Stomach (tissue), 9 donors: Measurements from ENCODE around the gene RASIP1. TPM values are rescaled to one million over a fixed set of nuclear protein-coding genes. Genes with fewer than 3 reads are reported as not detected.
A peak's percentile ranks its signal among the peaks of the same experiment; 100 is the strongest.

ENCODE experiments used
- DNase-seq, 2 donors: peaks; one replicate each; pipeline versions ENCODE4 v3.0.0 to v3.0.0-alpha.2; 2013 to 2019
- H3K27ac ChIP-seq, 5 donors: fragments of 200-600 bp in 4 of 5; sonication (generic) in 4 of 5; one replicate each; pipeline ENCODE4 v1.5.1; 2013 to 2019; ENCODE audit warnings: mild to moderate bottlenecking in 1 of 5, moderate library complexity in 1 of 5
- H3K27me3 ChIP-seq, 3 donors: fragments of 200-600 bp; sonication (generic); one replicate each; pipeline ENCODE4 v1.5.1; 2017 to 2019; ENCODE audit warnings: mixed run types in 1 of 3
- H3K36me3 ChIP-seq, 4 donors: fragments of 200-600 bp; sonication (generic); 1 replicate in 3 of 4; 2 replicates in 1 of 4; pipeline ENCODE4 v1.5.1; 2016 to 2019
- H3K4me1 ChIP-seq, 4 donors: fragments of 200-600 bp; sonication (generic); one replicate each; pipeline ENCODE4 v1.5.1; 2016 to 2019
- H3K4me3 ChIP-seq, 4 donors: fragments of 200-600 bp; sonication (generic) in 3 of 4; one replicate each; pipeline ENCODE4 v1.5.1; 2016 to 2019; ENCODE audit warnings: mild to moderate bottlenecking in 1 of 4
- H3K9me3 ChIP-seq, 4 donors: fragments of 200-600 bp; sonication (generic); one replicate each; pipeline ENCODE4 v1.5.1; 2016 to 2019
- EP300 ChIP-seq: sonication (generic); formaldehyde crosslinking; IDR thresholded peaks from one replicate; pipeline ENCODE4 v1.6.1; 2017; ENCODE audit warnings: antibody characterized with exemption
- POLR2A ChIP-seq, 4 donors: fragments of 450-650 bp; IDR thresholded peaks; one replicate each; pipeline ENCODE4 v1.6.1; 2016; ENCODE audit warnings: antibody characterized with exemption in 4 of 4, control low read depth in 2 of 4, mild to moderate bottlenecking in 1 of 4, moderate library complexity in 1 of 4
- POLR2AphosphoS5 ChIP-seq, 3 donors: sonication (generic); formaldehyde crosslinking; IDR thresholded peaks; one replicate each; pipeline ENCODE4 v1.6.1; 2016; ENCODE audit warnings: antibody characterized with exemption in 3 of 3
- WGBS, 5 donors: extraction: QIAGEN DNeasy Blood & Tissue Kit in 3 of 5; methylation state at CpG; one replicate each; pipeline versions ENCODE4 v1.1.5 to v1.1.7; 2013 to 2018; 5-methylcytosine and 5-hydroxymethylcytosine counted together
- intact Hi-C: fragments of 100-400 bp; cut with DNase I; formaldehyde crosslinking; loops from one replicate; pipeline ENCODE4 v1.15.1; 2023; ENCODE audit warnings: low total_unique reads
- polyA plus RNA-seq, 3 donors: library from polyadenylated mRNA; stranded (reverse); fragments of 200-250 nt; gene quantifications; one replicate each; pipeline ENCODE4 v1.2.3, GENCODE V29; 2013
- total RNA-seq, 5 donors: library from RNA; depleted of rRNA; stranded (reverse); fragments of >200 nt; gene quantifications; one replicate each; pipeline versions ENCODE4 v1.1.0 to v1.2.3, GENCODE V29; 2014 to 2016
- TF ChIP-seq, protein P1 (sequence below), 7 experiments: fragments of 450-650 bp in 4 of 7; fragments of 200-600 bp in 3 of 7; sonication (generic) in 3 of 7; IDR thresholded peaks; one replicate each; pipeline ENCODE4 v1.5.1; 2016 to 2019; ENCODE audit warnings: antibody characterized with exemption in 7 of 7, control low read depth in 2 of 7, mild to moderate bottlenecking in 1 of 7
- donor health status: healthy with polysubstance abuse.
- donor health status: Bipolar disorder and iron deficiency.
- donor health status: healthy.

RASIP1 gene
- total and polyA plus RNA-seq, 8 donors = 4.7 to 44.9 (median 10.2) TPM

- intact Hi-C loops = no loop called here
These were observed 26.3 kb downstream of the RASIP1 start for GRCh38 chr19:48713864-48714755.

GRCh38 chr19:48713041-48713863 is 27.2 kb downstream of the RASIP1 start:
- H3K27me3 ChIP-seq = no peaks in the 10 kb centered on the region
- peak overlapping the region; percentile 22 to 87 (median 83) for H3K27ac ChIP-seq
- peaks cover 0 to 6% (median 2%) of the 10 kb centered on the region in 4 donors for H3K9me3 ChIP-seq
- no peaks in the 10 kb centered on the region for H3K36me3 ChIP-seq
- peak in 1 of 2 donors; percentile 42 for DNase-seq
- H3K4me3 ChIP-seq = peak overlapping the region; percentile 56 to 65 (median 62)
- TF ChIP-seq, protein P1, sequence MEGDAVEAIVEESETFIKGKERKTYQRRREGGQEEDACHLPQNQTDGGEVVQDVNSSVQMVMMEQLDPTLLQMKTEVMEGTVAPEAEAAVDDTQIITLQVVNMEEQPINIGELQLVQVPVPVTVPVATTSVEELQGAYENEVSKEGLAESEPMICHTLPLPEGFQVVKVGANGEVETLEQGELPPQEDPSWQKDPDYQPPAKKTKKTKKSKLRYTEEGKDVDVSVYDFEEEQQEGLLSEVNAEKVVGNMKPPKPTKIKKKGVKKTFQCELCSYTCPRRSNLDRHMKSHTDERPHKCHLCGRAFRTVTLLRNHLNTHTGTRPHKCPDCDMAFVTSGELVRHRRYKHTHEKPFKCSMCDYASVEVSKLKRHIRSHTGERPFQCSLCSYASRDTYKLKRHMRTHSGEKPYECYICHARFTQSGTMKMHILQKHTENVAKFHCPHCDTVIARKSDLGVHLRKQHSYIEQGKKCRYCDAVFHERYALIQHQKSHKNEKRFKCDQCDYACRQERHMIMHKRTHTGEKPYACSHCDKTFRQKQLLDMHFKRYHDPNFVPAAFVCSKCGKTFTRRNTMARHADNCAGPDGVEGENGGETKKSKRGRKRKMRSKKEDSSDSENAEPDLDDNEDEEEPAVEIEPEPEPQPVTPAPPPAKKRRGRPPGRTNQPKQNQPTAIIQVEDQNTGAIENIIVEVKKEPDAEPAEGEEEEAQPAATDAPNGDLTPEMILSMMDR (IDR thresholded peaks at IDR 0.05) = peak in 1 of 7 experiments; percentile 11
- no peak for TF ChIP-seq POLR2AphosphoS5 (IDR thresholded peaks at IDR 0.05)
- no peak for TF ChIP-seq EP300
- no peak for TF ChIP-seq POLR2A (IDR thresholded peaks at IDR 0.05)
- peaks cover 29 to 49% (median 43%) of the 10 kb centered on the region in 4 donors for H3K4me1 ChIP-seq
- 24 to 37% (median 28%) methylated on average over 23 to 25 of the region's 25 CpGs for WGBS, 5 donors
- intact Hi-C loops = no loop called here

More at GRCh38 chr19:48713864-48714755, 26.3 kb downstream of the RASIP1 start:
- peak; percentile 99 to 100 for DNase-seq
- Histone ChIP-seq H3K4me3 (peak overlapping the region; percentile 56 to 65 (median 62)), H3K36me3 (no peaks in the 10 kb centered on the region), H3K9me3 (peaks cover 0 to 6% (median 2%) of the 10 kb centered on the region in 4 donors), H3K4me1 (peaks cover 29 to 57% (median 46%) of the 10 kb centered on the region in 4 donors), H3K27ac (peak overlapping the region; percentile 67 to 87 (median 83)), H3K27me3 (no peaks in the 10 kb centered on the region)
- TF ChIP-seq POLR2AphosphoS5 (IDR thresholded peaks at IDR 0.05) (peak; percentile 36 to 58 (median 56)), POLR2A (IDR thresholded peaks at IDR 0.05) (no peak)
- 0 to 1% (median 1%) methylated on average over 38 to 67 of the region's 67 CpGs for WGBS, 5 donors

GRCh38 chr19:48711106-48711662 is 29.2 kb downstream of the RASIP1 start:
- no peaks in the 10 kb centered on the region for H3K27me3 ChIP-seq
- peaks cover 20 to 33% (median 30%) of the 10 kb centered on the region in 4 donors for H3K4me1 ChIP-seq
- 90 to 96% (median 93%) methylated on average over 4 of the region's 4 CpGs for WGBS, 5 donors
- TF ChIP-seq POLR2AphosphoS5 (IDR thresholded peaks at IDR 0.05) (no peak), EP300 (no peak), POLR2A (IDR thresholded peaks at IDR 0.05) (no peak)
- TF ChIP-seq, protein P1 (IDR thresholded peaks at IDR 0.05) = no peak
- H3K4me3 ChIP-seq = no peak overlapping the region
- intact Hi-C loops = no loop called here
- H3K9me3 ChIP-seq = peaks cover 0 to 6% (median 2%) of the 10 kb centered on the region in 4 donors
- no peak for DNase-seq
- H3K36me3 ChIP-seq = peaks cover 0 to 12% (median 0%) of the 10 kb centered on the region in 4 donors
- no peak overlapping the region for H3K27ac ChIP-seq

GRCh38 chr19:48708471-48708870 is 31.9 kb downstream of the RASIP1 start:
- intact Hi-C loops = no loop called here
- H3K9me3 ChIP-seq = peaks cover 0 to 6% (median 2%) of the 10 kb centered on the region in 4 donors
- peaks cover 7 to 12% (median 8%) of the 10 kb centered on the region in 4 donors for H3K4me1 ChIP-seq
- TF ChIP-seq POLR2AphosphoS5 (IDR thresholded peaks at IDR 0.05) (no peak), POLR2A (IDR thresholded peaks at IDR 0.05) (no peak)
- H3K36me3 ChIP-seq = peaks cover 3 to 32% (median 6%) of the 10 kb centered on the region in 4 donors
- no peaks in the 10 kb centered on the region for H3K27me3 ChIP-seq
- 53 to 71% (median 58%) methylated on average over 10 to 11 of the region's 11 CpGs for WGBS, 5 donors
- no peak for DNase-seq
- H3K27ac ChIP-seq = no peak overlapping the region
- no peak overlapping the region for H3K4me3 ChIP-seq
